Lower leg skin (tissue), 4 donors: ENCODE measurements around the gene CD9. TPM values are rescaled to one million over a fixed set of nuclear protein-coding genes. Genes with fewer than 3 reads are reported as not detected.

Experiments
- DNase-seq, 2 donors: peaks; one replicate each; pipeline ENCODE4 v3.0.0-alpha.2; 2019; ENCODE audit warnings: low spot score in 2 of 2
- H3K4me3 ChIP-seq: fragments of 200-600 bp; sonication (generic); 2 replicates; pipeline ENCODE4 v1.5.1; 2017; ENCODE audit warnings: mild to moderate bottlenecking, low read depth; ENCODE audit not compliant: poor library complexity, severe bottlenecking
- POLR2A ChIP-seq, 2 donors: fragments of 450-650 bp; IDR thresholded peaks; one replicate each; pipeline ENCODE4 v1.6.1; 2016 to 2017; ENCODE audit warnings: antibody characterized with exemption in 2 of 2, mild to moderate bottlenecking in 1 of 2, moderate library complexity in 1 of 2
- WGBS, 2 donors: methylation state at CpG; one replicate each; pipeline ENCODE4 v1.1.5; 2018; 5-methylcytosine and 5-hydroxymethylcytosine counted together
- intact Hi-C: fragments of 100-400 bp; cut with DNase I; formaldehyde crosslinking; loops from one replicate; pipeline ENCODE4 v1.15.0; 2023; ENCODE audit warnings: low total_unique reads
- total RNA-seq, 4 donors: library from RNA; depleted of rRNA; stranded (reverse); fragments of >200 nt; gene quantifications; one replicate each; pipeline ENCODE4 v1.1.0, GENCODE V29; 2016
- TF ChIP-seq, protein P1 (sequence below), 3 donors: fragments of 450-650 bp; IDR thresholded peaks; one replicate each; pipeline ENCODE4 v1.5.1; 2016; ENCODE audit warnings: antibody characterized with exemption in 3 of 3, mild to moderate bottlenecking in 3 of 3, moderate library complexity in 2 of 3

Gene CD9
- total RNA-seq, 4 donors from 2014 or later: 378 to 494 (median 412) TPM

- H3K4me3 ChIP-seq: no peak overlapping the region
- intact Hi-C loops: no loop called here
- WGBS, 2 donors: 45 to 56% methylated on average over 7 of the region's 7 CpGs
- TF ChIP-seq, protein P1, sequence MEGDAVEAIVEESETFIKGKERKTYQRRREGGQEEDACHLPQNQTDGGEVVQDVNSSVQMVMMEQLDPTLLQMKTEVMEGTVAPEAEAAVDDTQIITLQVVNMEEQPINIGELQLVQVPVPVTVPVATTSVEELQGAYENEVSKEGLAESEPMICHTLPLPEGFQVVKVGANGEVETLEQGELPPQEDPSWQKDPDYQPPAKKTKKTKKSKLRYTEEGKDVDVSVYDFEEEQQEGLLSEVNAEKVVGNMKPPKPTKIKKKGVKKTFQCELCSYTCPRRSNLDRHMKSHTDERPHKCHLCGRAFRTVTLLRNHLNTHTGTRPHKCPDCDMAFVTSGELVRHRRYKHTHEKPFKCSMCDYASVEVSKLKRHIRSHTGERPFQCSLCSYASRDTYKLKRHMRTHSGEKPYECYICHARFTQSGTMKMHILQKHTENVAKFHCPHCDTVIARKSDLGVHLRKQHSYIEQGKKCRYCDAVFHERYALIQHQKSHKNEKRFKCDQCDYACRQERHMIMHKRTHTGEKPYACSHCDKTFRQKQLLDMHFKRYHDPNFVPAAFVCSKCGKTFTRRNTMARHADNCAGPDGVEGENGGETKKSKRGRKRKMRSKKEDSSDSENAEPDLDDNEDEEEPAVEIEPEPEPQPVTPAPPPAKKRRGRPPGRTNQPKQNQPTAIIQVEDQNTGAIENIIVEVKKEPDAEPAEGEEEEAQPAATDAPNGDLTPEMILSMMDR (IDR thresholded peaks at IDR 0.05): no peak
- TF ChIP-seq POLR2A (IDR thresholded peaks at IDR 0.05): no peak
- DNase-seq: no peak
Observed at GRCh38 chr12:6216581-6216980, 16.4 kb downstream of the CD9 start.

GRCh38 chr12:6218347-6218925 lies 18.2 kb downstream of the CD9 start:
- TF ChIP-seq, protein P1 (IDR thresholded peaks at IDR 0.05): no peak
- TF ChIP-seq POLR2A (IDR thresholded peaks at IDR 0.05): no peak
- DNase-seq: no peak
- intact Hi-C loops: no loop called here
- H3K4me3 ChIP-seq: no peak overlapping the region
- 51% methylated on average over 6 of the region's 6 CpGs for WGBS, 2 donors

GRCh38 chr12:6219980-6220379 lies 19.8 kb downstream of the CD9 start:
- no peak overlapping the region for H3K4me3 ChIP-seq
- no peak for DNase-seq
- TF ChIP-seq, protein P1 (IDR thresholded peaks at IDR 0.05): no peak
- 25 to 26% methylated on average over 6 of the region's 6 CpGs for WGBS, 2 donors
- intact Hi-C loops: no loop called here

DNA sequence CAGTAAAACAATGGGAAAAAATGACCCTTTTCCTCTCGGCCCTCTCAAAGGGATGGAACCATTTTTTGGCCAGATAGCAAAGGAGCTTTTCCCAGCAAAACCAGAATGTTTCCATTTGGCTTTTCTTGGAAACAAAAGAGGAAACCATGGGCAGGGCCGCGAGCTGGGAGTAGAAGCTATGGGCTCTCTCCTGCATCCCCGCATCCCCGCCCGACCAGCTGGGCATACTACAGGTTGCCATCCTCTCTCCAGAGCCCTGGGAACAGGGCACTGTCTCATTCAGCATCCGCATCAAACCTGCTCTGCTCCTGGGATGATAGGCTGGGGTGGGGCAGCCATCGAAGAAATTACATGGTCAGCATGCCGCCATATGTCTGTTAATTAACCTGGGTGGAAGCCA lies 20.9 kb downstream of the CD9 start:
- no peak overlapping the region for H3K4me3 ChIP-seq
- 54 to 62% methylated on average over 9 of the region's 9 CpGs for WGBS, 2 donors
- TF ChIP-seq POLR2A (IDR thresholded peaks at IDR 0.05): no peak
- TF ChIP-seq, protein P1 (IDR thresholded peaks at IDR 0.05): no peak
- no peak for DNase-seq
- intact Hi-C loops: no loop called here

- intact Hi-C loops: no loop called here
- DNase-seq: no peak
- H3K4me3 ChIP-seq: no peak overlapping the region
- WGBS, 2 donors: 37 to 38% methylated on average over 12 of the region's 12 CpGs
- TF ChIP-seq, protein P1 (IDR thresholded peaks at IDR 0.05): no peak
- no peak for TF ChIP-seq POLR2A (IDR thresholded peaks at IDR 0.05)
Observed at GRCh38 chr12:6222078-6222654, 22.0 kb downstream of the CD9 start.

- 82 to 93% methylated on average over 7 to 9 of the region's 10 CpGs for WGBS, 2 donors
- intact Hi-C loops: no loop called here
- no peak for DNase-seq
- H3K4me3 ChIP-seq: no peak overlapping the region
- TF ChIP-seq POLR2A (IDR thresholded peaks at IDR 0.05): no peak
- TF ChIP-seq, protein P1 (IDR thresholded peaks at IDR 0.05): no peak
Observed at GRCh38 chr12:6223545-6223944, 23.3 kb downstream of the CD9 start.
